GM04503 (cell line): ENCODE results near the gene DOCK8.
"Not testable (repeated sequence)": the region's sequence is repeated elsewhere in the genome, so short reads cannot be mapped to it uniquely, and the experiment has no call there.

Experiments
- DNase-seq: peaks from one replicate; pipeline ENCODE4 v3.0.0-alpha.2; 2012; ENCODE audit warnings: low read depth

The DOCK8 gene

GRCh38 chr9:224582-225520 lies 10.2 kb downstream of the DOCK8 start:
- no peak for DNase-seq

- DNase-seq = no peak
These were observed 13.2 kb downstream of the DOCK8 start for GRCh38 chr9:227860-228259.

DNA sequence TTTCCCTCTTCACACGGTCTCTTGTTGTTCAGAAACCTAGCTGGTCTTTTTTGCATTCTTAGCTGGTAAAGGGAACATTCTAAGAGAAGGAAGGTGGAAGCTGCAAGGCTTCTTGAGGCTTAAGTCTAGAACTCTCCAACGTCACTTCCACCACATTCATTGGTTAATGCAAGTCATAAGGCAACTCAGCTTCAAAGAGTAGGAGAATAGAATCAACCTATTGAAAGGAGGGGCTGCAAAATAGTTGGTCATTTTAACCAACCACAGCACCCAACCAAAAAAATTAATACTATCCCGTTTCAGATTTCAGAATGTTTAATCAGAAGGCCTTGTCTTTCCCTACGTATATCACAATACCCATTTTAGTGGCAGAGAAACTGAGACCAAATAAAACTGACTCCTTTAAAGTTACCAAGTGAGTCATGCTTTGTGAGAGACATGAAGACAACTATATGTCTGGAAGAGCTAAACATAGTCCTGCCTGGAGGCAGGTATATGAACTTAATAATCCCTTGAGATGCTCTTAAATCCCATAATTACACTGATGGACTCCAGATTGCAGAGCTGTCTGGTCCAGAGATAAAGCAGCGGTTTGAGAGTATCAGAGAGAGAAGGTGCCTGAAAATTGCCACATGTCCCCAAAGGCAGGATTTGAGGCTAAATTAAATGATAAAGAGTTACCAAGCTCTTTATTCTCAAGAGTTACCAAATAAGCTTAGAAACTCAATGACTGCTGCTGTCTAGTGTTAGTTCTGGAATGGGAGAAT lies 14.4 kb downstream of the DOCK8 start:
- no peak for DNase-seq

GRCh38 chr9:231625-232024 lies 17.0 kb downstream of the DOCK8 start:
- DNase-seq = not testable (repeated sequence)

DNA sequence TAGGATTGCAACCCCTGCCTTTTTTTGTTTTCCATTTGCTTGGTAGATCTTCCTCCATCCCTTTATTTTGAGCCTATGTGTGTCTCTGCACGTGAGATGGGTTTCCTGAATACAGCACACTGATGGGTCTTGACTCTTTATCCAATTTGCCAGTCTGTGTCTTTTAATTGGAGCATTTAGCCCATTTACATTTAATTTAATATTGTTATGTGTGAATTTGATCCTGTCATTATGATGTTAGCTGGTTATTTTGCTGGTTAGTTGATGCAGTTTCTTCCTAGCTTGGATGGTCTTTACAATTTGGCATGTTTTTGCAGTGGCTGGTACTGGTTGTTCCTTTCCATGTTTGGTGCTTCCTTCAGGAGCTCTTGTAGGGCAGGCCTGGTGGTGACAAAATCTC lies 19.0 kb downstream of the DOCK8 start:
- DNase-seq = not testable (repeated sequence)

DNA sequence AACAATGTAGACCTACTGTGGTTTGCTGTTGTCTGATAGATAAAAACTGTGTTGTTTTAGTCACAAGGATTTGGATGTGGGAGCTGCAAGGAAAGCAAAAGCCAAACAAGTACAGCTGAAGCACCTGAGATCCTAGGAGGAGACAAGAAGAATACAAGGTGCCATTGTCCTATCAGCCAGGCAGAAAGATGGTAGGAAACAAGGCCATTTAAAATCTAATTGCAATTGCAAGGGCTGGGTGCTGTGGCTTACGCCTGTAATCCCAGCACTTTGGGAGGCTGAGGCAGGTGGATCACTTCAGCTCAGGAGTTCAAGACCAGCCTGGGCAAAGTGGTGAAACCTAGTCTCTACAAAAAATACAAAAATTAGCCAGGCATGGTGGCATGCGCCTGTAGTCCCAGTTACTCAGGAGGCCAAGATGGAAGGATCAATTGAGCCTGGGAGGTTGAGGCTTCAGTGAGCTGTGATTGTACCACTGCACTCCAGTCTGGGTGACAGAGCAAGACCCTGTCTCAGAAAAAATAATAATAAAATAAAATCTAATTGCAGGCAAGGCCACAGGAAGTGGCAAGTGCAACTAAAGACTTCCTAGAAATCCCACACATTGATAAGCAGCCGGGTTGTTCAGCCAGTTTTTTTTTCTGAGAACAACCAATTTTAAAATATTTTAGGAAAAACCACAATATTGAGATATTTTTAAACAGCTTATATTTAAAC lies 22.6 kb downstream of the DOCK8 start:
- DNase-seq = no peak

DNA sequence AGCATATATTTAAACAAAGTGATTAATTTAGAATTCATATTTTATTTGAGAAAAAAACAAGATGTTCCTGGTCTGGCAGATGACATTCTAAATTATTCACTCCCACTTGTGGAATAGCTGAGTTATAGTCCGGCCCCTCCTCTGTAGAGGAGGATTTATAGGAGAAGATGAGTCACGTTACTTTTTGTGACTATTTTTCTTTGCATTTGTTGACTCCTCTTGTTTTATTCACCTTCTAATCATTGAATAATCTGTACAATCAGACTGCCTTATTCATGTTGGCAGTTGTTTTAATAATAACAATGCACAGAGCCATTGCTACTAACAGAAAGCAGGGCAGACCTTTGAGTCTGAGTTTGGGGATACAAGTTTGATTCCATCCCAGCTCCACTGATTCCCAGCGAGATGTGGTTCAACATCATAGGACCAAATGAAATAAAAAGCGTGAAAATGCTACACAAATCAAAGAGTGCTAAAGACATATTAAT lies 23.2 kb downstream of the DOCK8 start:
- no peak for DNase-seq

DNA sequence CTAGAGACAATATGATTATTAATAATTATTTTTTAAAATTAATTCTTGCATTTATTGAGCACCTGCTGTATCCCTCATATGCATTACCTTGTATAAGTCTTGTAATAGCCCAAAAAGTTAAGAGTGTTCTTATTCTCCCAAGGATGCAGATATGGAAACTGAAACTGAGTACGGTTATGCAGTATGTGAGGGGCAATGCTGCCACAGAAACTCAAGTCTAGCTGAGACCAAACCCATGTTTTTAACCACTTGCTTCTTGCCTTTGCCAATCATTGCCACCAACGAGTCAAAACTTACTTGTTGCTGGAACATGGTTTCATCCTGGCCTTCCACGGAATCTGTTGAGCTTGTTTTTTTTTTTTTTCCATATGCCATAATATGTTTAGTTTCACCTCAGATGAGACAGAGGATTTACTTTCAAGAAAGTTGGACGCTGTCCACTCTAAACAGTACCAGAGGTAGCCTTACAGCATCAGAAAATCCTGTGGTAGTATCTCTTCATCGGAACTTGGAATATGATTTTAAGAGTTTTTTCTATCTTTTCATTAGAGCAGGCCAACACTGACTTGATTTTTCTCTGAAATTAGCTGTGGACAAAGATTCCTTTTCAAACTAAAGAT lies 27.9 kb downstream of the DOCK8 start:
- no peak for DNase-seq

- no peak for DNase-seq
These were observed 33.8 kb downstream of the DOCK8 start for GRCh38 chr9:248278-248961.

- no peak for DNase-seq
These were observed 34.4 kb downstream of the DOCK8 start for GRCh38 chr9:249025-249424.

- DNase-seq = peak; percentile 11
These were observed 35.4 kb downstream of the DOCK8 start for GRCh38 chr9:250039-250438.

DNA sequence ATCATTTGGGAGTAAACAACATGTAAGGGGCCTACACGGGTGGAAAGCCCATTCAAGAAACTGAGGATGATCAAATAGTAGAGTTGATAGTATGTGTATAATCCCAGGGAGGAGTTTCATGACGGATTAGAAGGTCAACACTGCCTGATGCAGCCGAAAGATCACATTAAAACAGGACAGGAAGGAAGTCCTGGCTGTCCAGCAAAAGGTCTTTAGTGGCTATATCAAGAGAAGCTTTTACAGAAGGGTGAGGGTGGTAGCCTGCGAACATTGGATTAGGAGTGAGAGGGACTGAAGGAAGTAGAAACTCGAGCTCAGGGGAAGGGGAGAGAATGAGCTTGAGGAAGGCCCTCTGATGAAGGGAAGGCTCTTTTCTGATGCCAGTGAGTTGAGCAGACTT lies 36.0 kb downstream of the DOCK8 start:
- no peak for DNase-seq

DNA sequence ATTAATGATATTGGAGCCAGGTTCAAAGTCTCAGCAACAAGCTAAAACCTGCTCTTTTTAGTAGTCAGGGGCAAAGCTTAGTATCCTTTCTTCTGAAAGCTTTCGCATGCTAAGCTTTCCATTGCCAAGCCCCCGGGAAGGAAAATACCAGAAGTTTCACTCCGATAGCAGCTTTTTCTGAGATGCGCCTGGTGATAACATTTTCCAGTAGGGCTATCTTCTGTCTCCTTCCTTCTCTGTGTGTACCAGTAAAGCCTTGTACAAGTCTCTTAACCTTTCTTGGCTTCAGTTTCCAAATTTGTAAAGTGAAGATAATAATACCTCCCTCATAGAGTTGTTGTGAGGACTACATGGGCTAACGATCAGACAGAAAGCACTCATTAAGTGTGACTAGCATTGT lies 36.7 kb downstream of the DOCK8 start:
- no peak for DNase-seq

DNA sequence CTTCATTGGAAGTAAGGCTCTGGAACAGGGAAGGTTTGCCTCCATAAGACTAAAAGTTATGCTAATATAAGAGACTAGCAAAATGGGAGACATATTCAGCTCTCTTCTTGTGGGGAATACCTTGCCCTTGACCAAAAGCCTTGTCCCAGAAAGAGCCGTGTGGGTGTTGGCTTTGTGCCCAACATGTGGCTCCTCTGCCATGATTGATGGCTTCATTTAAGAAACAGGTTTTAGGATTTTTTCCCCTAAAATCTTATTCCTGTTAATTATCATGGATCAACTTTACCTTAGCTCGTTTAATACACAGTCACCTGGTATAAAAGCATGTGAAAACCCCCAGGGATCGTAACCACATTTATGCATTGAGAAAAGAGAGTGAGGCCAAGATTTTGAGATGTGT lies 38.9 kb downstream of the DOCK8 start:
- no peak for DNase-seq

- no peak for DNase-seq
These were observed 39.9 kb downstream of the DOCK8 start for GRCh38 chr9:254516-254915.

GRCh38 chr9:257957-258356 lies 43.3 kb downstream of the DOCK8 start:
- DNase-seq = no peak

GRCh38 chr9:259405-260404 lies 45.0 kb downstream of the DOCK8 start:
- DNase-seq = no peak

DNA sequence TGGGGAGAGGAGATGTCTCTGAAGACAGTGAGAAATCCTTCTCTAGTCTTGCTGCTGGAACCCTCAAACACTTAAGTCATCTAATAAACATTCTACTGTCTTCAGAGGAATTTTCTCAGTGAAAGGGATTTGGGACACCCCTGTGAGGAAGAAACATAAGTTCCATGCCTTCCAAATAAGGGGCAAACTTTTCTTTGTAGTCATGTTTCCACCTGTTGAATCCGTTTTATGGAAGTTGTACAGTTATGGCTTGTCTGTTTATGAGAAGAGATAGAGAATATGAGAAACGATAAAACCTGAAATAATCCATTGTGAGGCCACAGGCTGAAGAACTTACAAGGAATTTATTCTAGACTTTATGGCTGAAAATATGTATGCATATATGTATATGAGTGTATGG lies 49.6 kb downstream of the DOCK8 start:
- DNase-seq = no peak

- DNase-seq = no peak
These were observed 50.7 kb downstream of the DOCK8 start for GRCh38 chr9:265209-265870.

DNA sequence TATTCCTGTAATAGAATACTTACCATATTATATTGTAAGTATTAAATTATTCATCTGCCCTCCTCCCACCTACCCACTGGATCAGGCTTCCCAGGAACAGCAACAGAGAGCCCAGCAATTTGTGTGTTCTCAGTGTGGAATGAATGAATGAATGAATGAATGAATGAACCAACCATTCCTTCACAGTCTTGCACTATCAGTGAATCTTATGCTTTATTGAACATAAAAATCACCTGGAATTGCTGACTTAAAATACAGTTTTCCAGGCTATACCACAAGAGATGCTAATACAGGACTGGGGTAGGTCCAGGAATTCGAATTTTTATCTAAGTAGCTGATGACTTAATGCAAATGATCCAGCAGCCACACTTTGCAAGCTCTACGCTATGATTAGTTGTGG lies 51.6 kb downstream of the DOCK8 start:
- DNase-seq = no peak
